Coronary artery (tissue), 2 donors: ENCODE measurements around the gene TMEM198.

Experiments
- DNase-seq: peaks from one replicate; pipeline ENCODE4 v3.0.0-alpha.2; 2017; ENCODE audit warnings: low spot score
- H3K27ac ChIP-seq, 2 donors: fragments of 200-600 bp; sonication (generic); one replicate each; pipeline ENCODE4 v1.5.1; 2016 to 2019
- H3K4me3 ChIP-seq: fragments of 200-600 bp; sonication (generic); 2 replicates; pipeline ENCODE4 v1.5.1; 2016; ENCODE audit warnings: mild to moderate bottlenecking, moderate library complexity
- TF ChIP-seq, protein P1 (sequence below): fragments of 200-600 bp; sonication (generic); IDR thresholded peaks from one replicate; pipeline ENCODE4 v1.5.1; 2019; ENCODE audit warnings: antibody characterized with exemption

TMEM198 gene

DNA sequence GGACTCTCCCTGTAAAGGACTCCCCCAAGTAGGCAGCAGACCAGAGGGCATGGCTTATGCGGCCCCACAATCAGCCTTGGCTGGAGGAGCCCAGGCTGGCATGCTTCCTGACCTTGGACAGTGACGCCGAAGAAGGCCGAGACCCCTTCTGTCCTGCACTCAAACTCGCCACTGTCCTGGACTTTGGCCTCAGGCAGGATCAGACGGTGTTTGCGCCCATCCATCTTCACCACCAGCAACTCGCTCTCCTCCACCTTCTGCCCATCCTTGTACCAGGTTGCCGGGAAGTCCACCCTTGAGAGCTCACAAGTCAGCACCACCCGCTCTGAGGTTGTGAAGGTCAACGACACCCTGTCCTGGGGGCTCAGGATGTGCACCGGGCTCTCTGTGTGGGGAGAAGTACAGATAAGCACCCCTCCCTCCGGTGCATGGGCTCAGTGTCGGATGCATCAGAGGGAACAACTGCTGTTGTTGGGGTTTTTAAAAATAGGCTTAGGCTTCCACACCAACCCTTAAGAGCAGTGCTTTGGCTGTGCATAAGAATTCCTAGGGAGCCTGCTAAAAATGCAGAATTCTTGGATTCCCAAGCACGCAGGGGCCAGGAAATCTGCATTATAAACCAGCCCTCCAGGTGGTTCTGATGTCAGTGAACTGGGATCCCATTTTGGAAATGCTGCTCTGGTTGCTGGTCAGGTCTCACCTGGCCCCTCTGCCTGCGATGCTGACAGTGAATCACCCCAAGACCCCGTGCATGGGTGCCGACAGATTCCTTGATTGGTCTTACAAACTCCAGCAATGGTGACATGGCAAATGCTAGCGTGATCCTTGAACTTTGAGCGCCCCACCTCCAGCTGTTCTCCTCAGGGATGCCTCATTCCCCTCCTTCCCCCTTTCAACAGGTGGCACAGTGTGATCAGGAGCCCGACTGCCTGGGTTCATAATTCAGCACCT, 21.6 kb downstream of the TMEM198 start:
- DNase-seq = no peak
- TF ChIP-seq, protein P1, sequence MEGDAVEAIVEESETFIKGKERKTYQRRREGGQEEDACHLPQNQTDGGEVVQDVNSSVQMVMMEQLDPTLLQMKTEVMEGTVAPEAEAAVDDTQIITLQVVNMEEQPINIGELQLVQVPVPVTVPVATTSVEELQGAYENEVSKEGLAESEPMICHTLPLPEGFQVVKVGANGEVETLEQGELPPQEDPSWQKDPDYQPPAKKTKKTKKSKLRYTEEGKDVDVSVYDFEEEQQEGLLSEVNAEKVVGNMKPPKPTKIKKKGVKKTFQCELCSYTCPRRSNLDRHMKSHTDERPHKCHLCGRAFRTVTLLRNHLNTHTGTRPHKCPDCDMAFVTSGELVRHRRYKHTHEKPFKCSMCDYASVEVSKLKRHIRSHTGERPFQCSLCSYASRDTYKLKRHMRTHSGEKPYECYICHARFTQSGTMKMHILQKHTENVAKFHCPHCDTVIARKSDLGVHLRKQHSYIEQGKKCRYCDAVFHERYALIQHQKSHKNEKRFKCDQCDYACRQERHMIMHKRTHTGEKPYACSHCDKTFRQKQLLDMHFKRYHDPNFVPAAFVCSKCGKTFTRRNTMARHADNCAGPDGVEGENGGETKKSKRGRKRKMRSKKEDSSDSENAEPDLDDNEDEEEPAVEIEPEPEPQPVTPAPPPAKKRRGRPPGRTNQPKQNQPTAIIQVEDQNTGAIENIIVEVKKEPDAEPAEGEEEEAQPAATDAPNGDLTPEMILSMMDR = no peak
- no peak overlapping the region for H3K27ac ChIP-seq
- no peak overlapping the region for H3K4me3 ChIP-seq

DNA sequence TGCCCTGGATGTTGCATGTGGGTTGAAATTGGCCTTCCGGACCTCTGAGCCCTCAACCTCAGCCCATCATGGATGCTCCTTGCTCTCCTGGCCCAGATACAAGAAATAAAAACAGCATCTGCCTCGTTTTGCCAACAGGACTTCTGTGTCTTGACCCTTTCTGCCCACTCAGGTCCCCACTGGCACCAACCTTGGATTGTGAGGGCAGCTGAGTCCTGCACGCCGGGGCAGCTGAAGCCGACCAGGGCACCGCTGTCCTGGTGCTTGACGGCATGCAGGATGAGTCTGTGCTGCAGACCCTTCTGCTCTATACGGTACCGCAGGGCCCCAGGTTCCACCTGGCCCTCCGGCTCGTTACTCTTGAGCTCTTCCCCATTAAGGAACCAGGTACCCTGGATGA, 22.8 kb downstream of the TMEM198 start:
- TF ChIP-seq, protein P1 = no peak
- Histone ChIP-seq H3K4me3 (no peak overlapping the region), H3K27ac (no peak overlapping the region)
- DNase-seq = no peak

DNA sequence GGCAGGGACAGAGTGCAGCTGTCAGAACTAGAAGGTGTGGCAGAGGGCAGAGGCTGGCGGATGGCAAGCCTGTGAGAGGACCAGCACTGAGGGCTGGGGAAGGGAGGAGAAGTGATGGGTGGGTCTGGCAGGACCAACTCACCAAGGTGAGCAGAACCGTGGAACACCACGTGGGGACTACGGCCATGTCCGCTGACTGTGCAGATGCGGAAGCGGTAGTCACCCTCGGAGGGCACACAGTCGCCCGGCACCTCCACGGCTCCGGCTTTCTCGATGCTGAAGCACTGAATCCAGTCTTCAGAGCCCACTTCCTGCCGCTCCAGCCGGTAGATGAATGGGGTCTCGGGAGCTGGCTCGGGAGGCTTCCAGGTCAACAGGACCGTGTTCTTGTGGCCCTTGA, 23.3 kb downstream of the TMEM198 start:
- TF ChIP-seq, protein P1 = no peak
- no peak for DNase-seq
- H3K4me3 ChIP-seq = no peak overlapping the region
- H3K27ac ChIP-seq = no peak overlapping the region

DNA sequence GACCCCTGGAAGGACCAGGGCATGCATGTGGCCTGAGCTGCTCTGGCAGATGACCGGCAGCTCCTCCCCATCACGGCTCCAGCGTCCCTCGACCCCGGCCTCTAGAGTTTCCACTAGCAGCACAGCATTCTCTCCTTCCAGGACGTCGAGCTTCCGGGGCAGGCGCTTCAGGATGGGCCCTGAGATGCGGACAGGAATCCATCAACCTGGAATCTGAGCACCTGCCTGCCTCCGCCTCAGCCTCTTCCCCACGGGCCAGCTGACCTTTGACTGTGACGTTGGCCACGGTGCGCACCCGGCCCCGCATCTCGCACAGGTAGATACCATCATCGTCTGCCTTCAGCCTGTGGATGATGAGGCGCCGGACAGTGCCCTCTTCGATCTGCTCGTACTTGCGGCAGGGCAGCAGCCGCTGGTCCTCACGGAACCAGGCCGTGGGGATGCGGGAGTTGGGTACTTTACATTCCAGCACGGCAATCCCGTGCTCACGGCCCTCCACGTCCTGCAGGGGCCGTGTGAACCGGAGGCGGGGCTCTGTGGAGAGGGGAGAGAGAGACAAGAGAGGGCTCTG, 24.0 kb downstream of the TMEM198 start:
- Histone ChIP-seq H3K4me3 (no peak overlapping the region), H3K27ac (no peak overlapping the region)
- TF ChIP-seq, protein P1 = no peak
- no peak for DNase-seq

DNA sequence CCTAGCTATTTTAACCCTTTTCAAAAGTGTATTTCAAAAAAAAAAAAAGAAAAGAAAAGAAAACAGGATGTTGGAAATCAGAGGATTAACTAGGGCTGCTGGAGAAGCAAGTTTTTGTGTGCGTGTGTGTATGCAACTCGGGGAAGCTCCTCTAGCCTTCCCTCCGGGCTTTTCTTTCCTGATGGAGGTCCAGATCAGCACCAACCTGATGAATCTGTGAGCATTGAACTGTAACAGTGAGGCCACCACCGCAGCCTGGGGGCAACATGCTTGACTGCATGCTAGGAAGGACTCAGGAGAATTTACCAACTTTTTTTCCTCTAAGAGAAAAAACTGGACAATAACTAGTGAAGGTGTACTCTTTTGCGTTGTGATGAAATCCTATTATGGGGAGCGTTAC, 25.2 kb downstream of the TMEM198 start:
- TF ChIP-seq, protein P1 = no peak
- no peak for DNase-seq
- Histone ChIP-seq H3K4me3 (no peak overlapping the region), H3K27ac (no peak overlapping the region)

DNA sequence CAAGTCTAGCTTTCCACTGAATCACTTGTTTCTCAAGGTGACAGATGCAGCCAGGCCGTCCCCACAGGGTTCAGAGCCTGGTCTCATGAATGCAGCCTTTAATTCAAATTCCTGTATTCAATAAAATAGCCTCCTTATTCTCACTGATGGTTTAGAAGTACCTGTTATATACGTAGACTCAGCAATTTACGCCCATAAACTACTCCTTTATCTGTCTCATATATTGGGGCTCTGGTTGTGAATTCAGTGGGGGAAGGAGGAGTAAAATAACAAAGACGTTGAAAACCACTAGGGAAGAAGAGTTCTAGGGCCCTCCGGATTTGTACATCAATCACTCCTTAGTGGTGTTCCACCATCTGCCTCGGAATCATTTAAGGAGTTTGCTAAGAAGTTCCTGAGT, 25.8 kb downstream of the TMEM198 start:
- TF ChIP-seq, protein P1 = no peak
- H3K4me3 ChIP-seq = peak overlapping the region; percentile 91
- no peak for DNase-seq
- H3K27ac ChIP-seq = no peak overlapping the region
